IMR-90 (cell line): ENCODE results near the gene LCN12. TPM values are rescaled to one million over a fixed set of nuclear protein-coding genes. Genes with fewer than 3 reads are reported as not detected.
"Not testable (repeated sequence)": the region's sequence is repeated elsewhere in the genome, so short reads cannot be mapped to it uniquely, and the experiment has no call there.

Experiments used
- ATAC-seq: fragments of 200-7000 bp; cut with Tn5 transposase; 2 replicates; pipeline ENCODE4 v1.9.1; 2020; ENCODE audit warnings: low read depth, mild to moderate bottlenecking, moderate library complexity
- BruUV-seq: library from RNA; stranded (reverse); fragments of 400-500 nt; replicated peaks from 2 replicates; lab custom pipeline; 2021; lab: Mats Ljungman, UMichigan
- CTCF ChIA-PET: fragments of 300-600 bp; formaldehyde crosslinking; extraction: SDS; loops from one replicate; lab custom pipeline; 2021; ENCODE audit warnings: antibody characterized with exemption; lab: Yijun Ruan, JAX
- POLR2A ChIA-PET: fragments of 300-600 bp; sonication (Branson Sonifier 250); formaldehyde crosslinking; loops from one replicate; lab custom pipeline; 2022; ENCODE audit warnings: antibody characterized with exemption; ENCODE audit not compliant: unreplicated experiment; lab: Charles Lee
- DNase-seq: peaks from one replicate; pipeline ENCODE4 v3.0.0; 2013
- H2AFZ ChIP-seq: replicated peaks from 2 replicates; pipeline ENCODE3; 2013; ENCODE audit warnings: low read length, mild to moderate bottlenecking; ENCODE audit not compliant: poor library complexity
- H2AK5ac ChIP-seq: 2 replicates; pipeline ENCODE4 v1.6.1; 2013; ENCODE audit warnings: low read depth, low read length, inconsistent platforms
- H2AK9ac ChIP-seq: replicated peaks from 2 replicates; pipeline ENCODE3; 2013; ENCODE audit warnings: mild to moderate bottlenecking, low read depth, low read length, moderate library complexity; ENCODE audit not compliant: poor library complexity
- H2BK120ac ChIP-seq: 2 replicates; pipeline ENCODE4 v1.6.1; 2013; ENCODE audit warnings: low read depth, low read length, inconsistent platforms
- H2BK15ac ChIP-seq: 3 replicates; pipeline ENCODE4 v1.6.1; 2013; ENCODE audit warnings: low read depth, low read length, inconsistent platforms
- H2BK20ac ChIP-seq: 2 replicates; pipeline ENCODE4 v1.6.1; 2013; ENCODE audit warnings: low read depth, mild to moderate bottlenecking, inconsistent platforms, low read length, moderate library complexity
- H2BK5ac ChIP-seq: 2 replicates; pipeline ENCODE4 v1.6.1; 2013; ENCODE audit warnings: mild to moderate bottlenecking, low read depth, low read length, inconsistent platforms; ENCODE audit not compliant: poor library complexity, severe bottlenecking
- H3K14ac ChIP-seq: replicated peaks from 2 replicates; pipeline ENCODE4 v1.6.1; 2013; ENCODE audit warnings: low read depth, low read length, inconsistent platforms
- H3K18ac ChIP-seq: 2 replicates; pipeline ENCODE4 v1.6.1; 2013; ENCODE audit warnings: low read depth, low read length, control low read depth
- H3K23ac ChIP-seq: 2 replicates; pipeline ENCODE4 v1.6.1; 2013; ENCODE audit warnings: low read depth, low read length, inconsistent platforms
- H3K27ac ChIP-seq: 2 replicates; pipeline ENCODE4 v1.5.1; 2013; ENCODE audit warnings: mild to moderate bottlenecking, control low read depth, low read length; ENCODE audit not compliant: insufficient read depth
- H3K27me3 ChIP-seq: 2 replicates; pipeline ENCODE4 v1.6.1; 2013; ENCODE audit warnings: low read length; ENCODE audit not compliant: control insufficient read depth, insufficient read depth
- H3K36me3 ChIP-seq: 2 replicates; pipeline ENCODE4 v1.6.1; 2013; ENCODE audit warnings: low read length, mixed read lengths; ENCODE audit not compliant: control insufficient read depth, insufficient read depth
- H3K4ac ChIP-seq: 2 replicates; pipeline ENCODE4 v1.6.1; 2013; ENCODE audit warnings: low read depth, low read length, inconsistent platforms
- H3K4me1 ChIP-seq: 2 replicates; pipeline ENCODE4 v1.6.1; 2013; ENCODE audit warnings: low read length, mixed read lengths; ENCODE audit not compliant: control insufficient read depth, insufficient read depth
- H3K4me2 ChIP-seq: 2 replicates; pipeline ENCODE4 v1.6.1; 2013; ENCODE audit warnings: low read depth, mild to moderate bottlenecking, control low read depth, low read length, moderate library complexity
- H3K4me3 ChIP-seq: 2 replicates; pipeline ENCODE4 v1.5.1; 2013; ENCODE audit warnings: low read depth, mild to moderate bottlenecking, control low read depth, low read length, moderate library complexity; ENCODE audit not compliant: insufficient read depth
- H3K56ac ChIP-seq: 2 replicates; pipeline ENCODE4 v1.6.1; 2013; ENCODE audit warnings: low read length, inconsistent platforms; ENCODE audit not compliant: insufficient read depth; ENCODE audit errors: extremely low read depth
- H3K79me1 ChIP-seq, 2 experiments: 2 replicates each; pipeline ENCODE4 v1.6.1; 2013; ENCODE audit warnings: low read length in 2 of 2, inconsistent platforms in 1 of 2, low read depth in 1 of 2
- H3K9ac ChIP-seq: 2 replicates; pipeline ENCODE4 v1.6.1; 2013; ENCODE audit warnings: low read depth, low read length, control low read depth
- H3K9me1 ChIP-seq: 2 replicates; pipeline ENCODE4 v1.6.1; 2013; ENCODE audit warnings: low read length, inconsistent platforms; ENCODE audit not compliant: insufficient read depth
- H3K9me3 ChIP-seq: 2 replicates; pipeline ENCODE4 v1.6.1; 2013; ENCODE audit warnings: low read length; ENCODE audit not compliant: control insufficient read depth, insufficient read depth
- H4K20me1 ChIP-seq: 2 replicates; pipeline ENCODE4 v1.6.1; 2013; ENCODE audit warnings: low read length, inconsistent platforms; ENCODE audit not compliant: insufficient read depth
- H4K5ac ChIP-seq: 2 replicates; pipeline ENCODE4 v1.6.1; 2013; ENCODE audit warnings: mild to moderate bottlenecking, low read depth, low read length, control low read depth
- H4K8ac ChIP-seq, 2 experiments: 2 replicates each; pipeline ENCODE4 v1.6.1; 2013; ENCODE audit warnings: low read depth in 2 of 2, low read length in 2 of 2, control low read depth in 1 of 2, inconsistent platforms in 1 of 2
- H4K91ac ChIP-seq: 2 replicates; pipeline ENCODE4 v1.6.1; 2013; ENCODE audit warnings: low read depth, low read length, inconsistent platforms; ENCODE audit not compliant: insufficient read depth
- WGBS, 2 experiments: methylation state at CpG; one replicate each; pipeline versions ENCODE4 v1.1.5 to v1.1.7; 2013; ENCODE audit warnings: missing lambda C conversion rate in 2 of 2; ENCODE audit not compliant: insufficient read length in 1 of 2; ENCODE audit errors: extremely low coverage in 2 of 2; 5-methylcytosine and 5-hydroxymethylcytosine counted together
- dilution Hi-C: fragments of 300-500 bp; cut with HindIII; formaldehyde crosslinking; loops from one replicate; pipeline ENCODE4 v1.14.3; 2018; ENCODE audit warnings: low sequenced_read_pairs; ENCODE audit not compliant: unreplicated experiment
- in situ Hi-C: fragments of 300-500 bp; cut with MboI; formaldehyde crosslinking; loops from 3 replicates; pipeline ENCODE4 v1.14.3; 2019; ENCODE audit warnings: low sequenced_read_pairs, inconsistent platforms, mixed read lengths
- intact Hi-C: fragments of 100-400 bp; cut with micrococcal nuclease; formaldehyde crosslinking; loops from 2 replicates; pipeline ENCODE4 v1.10.0; 2022
- polyA plus RNA-seq, 3 experiments: library from polyadenylated mRNA; depleted of rRNA; stranded (reverse); fragments of >200 nt; gene quantifications; 2 replicates each; pipeline ENCODE4 v1.2.3, GENCODE V29; 2012; ENCODE audit warnings: low replicate concordance in 1 of 3
- total RNA-seq: library from RNA; depleted of rRNA; stranded (reverse); fragments of >200 nt; gene quantifications from 2 replicates; pipeline ENCODE4 v1.2.3, GENCODE V29; 2012; rRNA removed
- TF ChIP-seq, protein P1 (sequence below): conservative IDR thresholded peaks from 2 replicates; pipeline ENCODE4 v1.5.1; 2012; ENCODE audit warnings: mild to moderate bottlenecking, low read depth, low read length, improper control_type of control experiment

The LCN12 gene
- total and polyA plus RNA-seq, 2 of the 4 experiments (the other 2 are of a cell fraction): 0.12 TPM; not detected in 1

DNA sequence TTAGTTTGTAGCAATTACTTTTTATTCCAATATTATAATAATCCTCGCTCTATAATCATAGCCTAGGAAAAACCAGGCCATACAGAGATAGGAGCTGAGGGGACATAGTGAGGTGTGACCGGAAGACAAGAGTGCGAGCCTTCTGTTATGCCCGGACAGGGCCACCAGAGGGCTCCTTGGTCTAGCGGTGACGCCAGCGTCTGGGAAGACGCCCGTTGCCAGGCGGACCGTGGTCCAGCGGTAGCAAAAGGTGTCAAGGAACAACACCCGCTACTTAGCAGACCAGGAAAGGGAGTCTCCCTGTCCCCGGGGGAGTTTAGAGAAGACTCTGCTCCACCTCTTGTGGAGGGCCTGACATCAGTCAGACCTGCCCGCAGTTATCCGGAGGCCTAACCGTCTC, 52.2 kb downstream of the LCN12 start:
- intact Hi-C loops: not testable (repeated sequence)

More for the DNA sequence above, 52.2 kb downstream of the LCN12 start:
- H3K56ac ChIP-seq, H3K9ac ChIP-seq, H3K36me3 ChIP-seq, H2BK20ac ChIP-seq, H2AK5ac ChIP-seq, H4K20me1 ChIP-seq, H2AFZ ChIP-seq, H3K23ac ChIP-seq, H3K79me1 ChIP-seq, H3K27ac ChIP-seq, BruUV-seq, H3K9me3 ChIP-seq, H3K14ac ChIP-seq, H4K5ac ChIP-seq, H3K9me1 ChIP-seq, dilution Hi-C loops, DNase-seq, CTCF ChIA-PET, H3K27me3 ChIP-seq, H4K91ac ChIP-seq, H2BK120ac ChIP-seq, H3K4me2 ChIP-seq, POLR2A ChIA-PET, H2BK15ac ChIP-seq, H3K4me3 ChIP-seq, H3K4ac ChIP-seq, H2BK5ac ChIP-seq, H2AK9ac ChIP-seq, H4K8ac ChIP-seq, ATAC-seq, in situ Hi-C loops, H3K18ac ChIP-seq: not testable (repeated sequence)
- TF ChIP-seq, protein P1, sequence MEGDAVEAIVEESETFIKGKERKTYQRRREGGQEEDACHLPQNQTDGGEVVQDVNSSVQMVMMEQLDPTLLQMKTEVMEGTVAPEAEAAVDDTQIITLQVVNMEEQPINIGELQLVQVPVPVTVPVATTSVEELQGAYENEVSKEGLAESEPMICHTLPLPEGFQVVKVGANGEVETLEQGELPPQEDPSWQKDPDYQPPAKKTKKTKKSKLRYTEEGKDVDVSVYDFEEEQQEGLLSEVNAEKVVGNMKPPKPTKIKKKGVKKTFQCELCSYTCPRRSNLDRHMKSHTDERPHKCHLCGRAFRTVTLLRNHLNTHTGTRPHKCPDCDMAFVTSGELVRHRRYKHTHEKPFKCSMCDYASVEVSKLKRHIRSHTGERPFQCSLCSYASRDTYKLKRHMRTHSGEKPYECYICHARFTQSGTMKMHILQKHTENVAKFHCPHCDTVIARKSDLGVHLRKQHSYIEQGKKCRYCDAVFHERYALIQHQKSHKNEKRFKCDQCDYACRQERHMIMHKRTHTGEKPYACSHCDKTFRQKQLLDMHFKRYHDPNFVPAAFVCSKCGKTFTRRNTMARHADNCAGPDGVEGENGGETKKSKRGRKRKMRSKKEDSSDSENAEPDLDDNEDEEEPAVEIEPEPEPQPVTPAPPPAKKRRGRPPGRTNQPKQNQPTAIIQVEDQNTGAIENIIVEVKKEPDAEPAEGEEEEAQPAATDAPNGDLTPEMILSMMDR: peak; percentile 38
- 60% methylated on average over 1 of the region's 17 CpGs; no CpG with 5 or more reads in 1 of the 2 experiments for WGBS, 2 experiments
- peaks cover 11% of the 10 kb centered on the region for H3K4me1 ChIP-seq

Other genes starting within 250 kb of the LCN12 start
Only the 30 nearest of the 33 such genes appear.
- not detected in 2 replicates for gene LCN10, start 209.3 kb upstream of the LCN12 start, total RNA-seq
- not detected in 2 replicates for gene LCN10, start 209.3 kb upstream of the LCN12 start, polyA plus RNA-seq (2012; rRNA removed)
- gene LCN6, start 203.7 kb upstream of the LCN12 start, total RNA-seq: not detected in 2 replicates
- not detected in 2 replicates for gene LCN6, start 203.7 kb upstream of the LCN12 start, polyA plus RNA-seq (2012; rRNA removed)
- gene LCN8, start 194.0 kb upstream of the LCN12 start, total RNA-seq: not detected in 2 replicates
- not detected in 2 replicates for gene LCN8, start 194.0 kb upstream of the LCN12 start, polyA plus RNA-seq (2012; rRNA removed)
- not detected in 2 replicates for gene LCN15, start 187.8 kb upstream of the LCN12 start, total RNA-seq
- not detected in 2 replicates for gene LCN15, start 187.8 kb upstream of the LCN12 start, polyA plus RNA-seq (2012; rRNA removed)
- 37.2 and 39.1 TPM in 2 replicates for gene TMEM141, start 160.9 kb upstream of the LCN12 start, total RNA-seq
- 72.6 and 77.8 TPM in 2 replicates for gene TMEM141, start 160.9 kb upstream of the LCN12 start, polyA plus RNA-seq (2012; rRNA removed)
- under 0.01 TPM in 1 of 2 replicates, not detected in the other for gene CCDC183, start 155.9 kb upstream of the LCN12 start, total RNA-seq
- 0.29 and 0.44 TPM in 2 replicates for gene CCDC183, start 155.9 kb upstream of the LCN12 start, polyA plus RNA-seq (2012; rRNA removed)
- 43.9 and 47.5 TPM in 2 replicates for gene RABL6, start 144.3 kb upstream of the LCN12 start, total RNA-seq
- gene RABL6, start 144.3 kb upstream of the LCN12 start, polyA plus RNA-seq (2012; rRNA removed): 37.1 and 40.4 TPM in 2 replicates
- 0.18 and 0.28 TPM in 2 replicates for gene AJM1, start 109.8 kb upstream of the LCN12 start, total RNA-seq
- 1.5 and 1.9 TPM in 2 replicates for gene AJM1, start 109.8 kb upstream of the LCN12 start, polyA plus RNA-seq (2012; rRNA removed)
- gene PHPT1, start 102.9 kb upstream of the LCN12 start, total RNA-seq: 70.3 and 79.8 TPM in 2 replicates
- 214 and 338 TPM in 2 replicates for gene PHPT1, start 102.9 kb upstream of the LCN12 start, polyA plus RNA-seq (2012; rRNA removed)
- gene MAMDC4, start 99.9 kb upstream of the LCN12 start, total RNA-seq: 0.18 and 0.28 TPM in 2 replicates
- gene MAMDC4, start 99.9 kb upstream of the LCN12 start, polyA plus RNA-seq (2012; rRNA removed): 3.5 and 5.0 TPM in 2 replicates
- 279 and 538 TPM in 2 replicates for gene EDF1, start 86.0 kb upstream of the LCN12 start, total RNA-seq
- gene EDF1, start 86.0 kb upstream of the LCN12 start, polyA plus RNA-seq (2012; rRNA removed): 701 and 703 TPM in 2 replicates
- 5.8 and 6.6 TPM in 2 replicates for gene TRAF2, start 65.8 kb upstream of the LCN12 start, total RNA-seq
- 12.0 and 12.9 TPM in 2 replicates for gene TRAF2, start 65.8 kb upstream of the LCN12 start, polyA plus RNA-seq (2012; rRNA removed)
- 65.1 and 72.2 TPM in 2 replicates for gene FBXW5, start 7.5 kb upstream of the LCN12 start, total RNA-seq
- gene FBXW5, start 7.5 kb upstream of the LCN12 start, polyA plus RNA-seq (2012; rRNA removed): 80.2 and 95.4 TPM in 2 replicates
- gene C8G, start 7.0 kb upstream of the LCN12 start, total RNA-seq: not detected in 2 replicates
- 0.37 and 0.80 TPM in 2 replicates for gene C8G, start 7.0 kb upstream of the LCN12 start, polyA plus RNA-seq (2012; rRNA removed)
- not detected in 2 replicates for gene PTGDS, start 25.2 kb downstream of the LCN12 start, total RNA-seq
- gene PTGDS, start 25.2 kb downstream of the LCN12 start, polyA plus RNA-seq (2012; rRNA removed): 0.87 and 1.2 TPM in 2 replicates
- not detected in 2 replicates for gene LCNL1, start 30.7 kb downstream of the LCN12 start, total RNA-seq
- 0.13 and 0.15 TPM in 2 replicates for gene LCNL1, start 30.7 kb downstream of the LCN12 start, polyA plus RNA-seq (2012; rRNA removed)
- 4.4 and 5.7 TPM in 2 replicates for gene PAXX, start 40.1 kb downstream of the LCN12 start, total RNA-seq
- 24.6 and 30.2 TPM in 2 replicates for gene PAXX, start 40.1 kb downstream of the LCN12 start, polyA plus RNA-seq (2012; rRNA removed)
- gene CLIC3, start 44.3 kb downstream of the LCN12 start, total RNA-seq: 0.18 and 0.28 TPM in 2 replicates
- 1.7 and 2.1 TPM in 2 replicates for gene CLIC3, start 44.3 kb downstream of the LCN12 start, polyA plus RNA-seq (2012; rRNA removed)
- gene ABCA2, start 76.0 kb downstream of the LCN12 start, total RNA-seq: 3.8 and 4.4 TPM in 2 replicates
- gene ABCA2, start 76.0 kb downstream of the LCN12 start, polyA plus RNA-seq (2012; rRNA removed): 46.0 and 52.3 TPM in 2 replicates
- gene FUT7, start 79.8 kb downstream of the LCN12 start, total RNA-seq: not detected in 2 replicates
- gene FUT7, start 79.8 kb downstream of the LCN12 start, polyA plus RNA-seq (2012; rRNA removed): not detected in 2 replicates
- 2.7 and 2.8 TPM in 2 replicates for gene NPDC1, start 93.9 kb downstream of the LCN12 start, total RNA-seq
- 58.1 and 74.0 TPM in 2 replicates for gene NPDC1, start 93.9 kb downstream of the LCN12 start, polyA plus RNA-seq (2012; rRNA removed)
- gene ENTPD2, start 101.8 kb downstream of the LCN12 start, total RNA-seq: not detected in 2 replicates
- gene ENTPD2, start 101.8 kb downstream of the LCN12 start, polyA plus RNA-seq (2012; rRNA removed): not detected in 2 replicates
- gene SAPCD2, start 118.3 kb downstream of the LCN12 start, total RNA-seq: 3.3 and 3.4 TPM in 2 replicates
- gene SAPCD2, start 118.3 kb downstream of the LCN12 start, polyA plus RNA-seq (2012; rRNA removed): 4.9 and 6.4 TPM in 2 replicates
- gene UAP1L1, start 125.2 kb downstream of the LCN12 start, total RNA-seq: 2.3 and 2.5 TPM in 2 replicates
- 8.7 and 9.8 TPM in 2 replicates for gene UAP1L1, start 125.2 kb downstream of the LCN12 start, polyA plus RNA-seq (2012; rRNA removed)
- 25.0 and 28.7 TPM in 2 replicates for gene MAN1B1, start 134.7 kb downstream of the LCN12 start, total RNA-seq
- 49.8 and 55.1 TPM in 2 replicates for gene MAN1B1, start 134.7 kb downstream of the LCN12 start, polyA plus RNA-seq (2012; rRNA removed)
- 14.2 and 14.9 TPM in 2 replicates for gene DPP7, start 162.5 kb downstream of the LCN12 start, total RNA-seq
- gene DPP7, start 162.5 kb downstream of the LCN12 start, polyA plus RNA-seq (2012; rRNA removed): 76.4 and 88.2 TPM in 2 replicates
- not detected in 2 replicates for gene GRIN1, start 186.9 kb downstream of the LCN12 start, total RNA-seq
- gene GRIN1, start 186.9 kb downstream of the LCN12 start, polyA plus RNA-seq (2012; rRNA removed): 0.04 and 0.09 TPM in 2 replicates
- gene LRRC26, start 217.8 kb downstream of the LCN12 start, total RNA-seq: not detected in 2 replicates
- not detected in 2 replicates for gene LRRC26, start 217.8 kb downstream of the LCN12 start, polyA plus RNA-seq (2012; rRNA removed)
- not detected in 2 replicates for gene TMEM210, start 219.8 kb downstream of the LCN12 start, total RNA-seq
- gene TMEM210, start 219.8 kb downstream of the LCN12 start, polyA plus RNA-seq (2012; rRNA removed): not detected in 2 replicates
- 9.3 and 9.4 TPM in 2 replicates for gene ANAPC2, start 236.3 kb downstream of the LCN12 start, total RNA-seq
- 29.5 and 34.3 TPM in 2 replicates for gene ANAPC2, start 236.3 kb downstream of the LCN12 start, polyA plus RNA-seq (2012; rRNA removed)